Stimulated activated CD8-positive, alpha-beta memory T cell treated with anti-CD3 and anti-CD28 coated beads, Interleukin-4, amount 100 ng/mL, for 48 hours (primary cell): Measurements from ENCODE around the gene CUL1.
"Not testable (repeated sequence)": the region's sequence is repeated elsewhere in the genome, so short reads cannot be mapped to it uniquely, and the experiment has no call there.

Experiments used
- DNase-seq: peaks from one replicate; pipeline ENCODE4 v3.0.0-alpha.2; 2020

The CUL1 gene

DNA sequence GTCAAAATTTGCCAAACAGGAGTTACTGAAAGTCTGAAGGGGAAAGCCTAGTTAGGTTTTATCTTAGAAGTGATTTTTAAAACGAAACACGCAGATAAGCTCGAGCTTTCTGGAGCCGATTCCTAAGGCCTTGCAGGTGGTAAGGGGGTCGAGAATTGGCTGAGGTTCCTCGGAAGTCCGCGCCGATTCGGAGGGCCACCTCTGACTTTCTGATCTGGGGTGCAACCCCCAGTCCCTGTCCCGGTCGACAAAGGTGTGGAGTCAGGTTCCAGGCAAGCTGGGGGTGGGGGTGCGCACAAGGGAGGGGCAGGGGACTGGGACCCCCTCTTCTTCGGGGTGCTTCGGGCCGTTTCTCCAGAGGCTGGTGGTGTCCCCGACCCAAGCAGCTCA is 701 bp upstream of the CUL1 start:
- peak; percentile 62 for DNase-seq

DNA sequence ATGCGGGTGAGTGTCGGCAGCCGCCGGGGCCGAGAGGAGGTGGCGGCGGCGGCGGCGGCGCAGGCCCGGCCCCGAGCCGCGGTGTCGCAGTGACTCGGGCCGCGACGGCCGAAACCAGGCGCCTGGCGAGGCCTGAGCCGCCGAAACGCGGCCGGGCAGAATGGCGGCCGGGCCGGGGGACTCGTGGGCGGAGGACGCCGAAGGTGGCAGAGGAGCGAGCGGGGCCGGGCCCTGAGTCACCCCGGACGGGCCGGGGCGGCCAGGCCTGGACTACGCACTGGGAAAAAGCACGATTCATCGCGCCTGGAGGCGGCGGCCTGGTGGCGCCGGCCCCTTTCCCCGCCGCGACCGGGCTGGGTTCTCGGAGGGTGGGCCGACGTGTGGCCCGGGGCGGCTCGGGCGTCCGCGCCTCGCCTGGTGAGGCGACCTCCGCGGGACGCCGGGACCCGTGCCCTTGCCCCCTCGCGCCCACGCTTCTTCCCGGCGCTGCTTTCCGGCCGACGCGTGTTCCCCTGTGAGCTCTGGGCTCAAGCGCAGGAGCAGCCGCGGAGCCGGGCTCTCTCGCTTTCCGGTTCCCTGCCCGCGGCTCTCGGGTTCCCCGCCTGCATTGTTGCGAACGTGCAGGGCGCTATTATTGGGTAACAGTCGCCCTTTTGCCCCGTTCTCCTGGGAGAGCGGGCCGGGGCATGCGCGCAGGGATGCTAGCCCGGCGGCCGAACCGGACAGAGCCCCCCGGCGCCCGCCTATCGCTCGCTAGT is 500 bp downstream of the CUL1 start:
- DNase-seq: peak; percentile 70

DNA sequence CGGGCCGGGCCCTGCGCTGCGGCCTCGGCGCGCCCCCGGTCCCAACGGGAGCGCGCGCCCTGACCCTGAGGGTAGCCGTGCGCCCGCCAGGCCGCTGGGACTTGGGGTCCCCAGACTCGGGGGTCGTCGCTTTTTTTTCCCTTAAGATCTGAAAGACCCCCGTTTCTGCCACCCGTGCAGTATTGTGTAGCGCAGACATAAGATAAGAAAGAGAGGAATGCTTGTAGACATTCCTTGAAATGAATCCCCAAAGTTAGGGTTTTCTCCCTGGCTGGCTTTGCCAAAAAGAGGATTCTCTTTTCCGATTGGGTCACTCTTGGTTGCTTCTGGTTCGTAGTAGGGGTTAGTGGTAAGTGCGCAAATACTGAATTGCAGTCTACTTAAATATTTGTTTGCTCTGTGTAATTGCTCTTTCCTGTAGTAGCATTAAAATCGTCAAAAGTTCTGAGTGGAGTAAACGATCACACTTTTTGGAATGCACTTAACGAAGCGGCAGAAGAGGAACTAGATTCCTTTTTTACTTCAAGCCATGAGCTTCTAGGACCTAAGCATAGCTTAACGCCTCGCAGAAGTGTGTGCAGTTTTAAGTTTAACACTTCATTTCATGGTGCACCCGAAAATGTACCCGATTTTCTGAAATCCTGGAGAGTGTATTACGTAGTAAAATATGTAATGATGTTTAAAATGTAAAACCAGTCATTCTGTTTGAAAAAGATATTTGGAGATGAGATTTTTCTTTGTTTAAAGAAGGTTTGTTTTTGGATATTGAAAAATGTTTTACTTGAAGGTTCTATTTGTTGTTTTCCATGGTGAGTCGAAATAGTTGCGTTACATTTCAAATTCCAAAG is 1.3 kb downstream of the CUL1 start:
- DNase-seq: no peak

DNA sequence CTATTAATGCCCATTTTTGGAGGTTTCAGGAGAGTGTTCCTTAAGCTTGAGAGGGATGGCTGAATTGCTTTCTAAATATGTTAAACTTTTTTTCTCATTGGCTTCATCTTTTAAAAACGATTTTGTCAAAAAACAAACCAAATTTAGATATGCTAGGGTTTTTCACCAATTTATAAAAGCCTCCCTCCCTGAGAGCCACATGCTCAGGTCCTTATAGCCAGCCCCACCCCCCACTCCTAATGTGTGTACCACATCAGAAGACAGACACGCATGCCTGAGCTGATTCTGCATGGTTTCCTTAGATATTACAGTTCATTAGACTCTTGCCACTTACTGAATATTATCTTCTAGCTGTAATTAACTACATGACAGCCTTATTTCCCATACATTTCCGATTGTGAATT is 2.0 kb downstream of the CUL1 start:
- peak; percentile 62 for DNase-seq

DNA sequence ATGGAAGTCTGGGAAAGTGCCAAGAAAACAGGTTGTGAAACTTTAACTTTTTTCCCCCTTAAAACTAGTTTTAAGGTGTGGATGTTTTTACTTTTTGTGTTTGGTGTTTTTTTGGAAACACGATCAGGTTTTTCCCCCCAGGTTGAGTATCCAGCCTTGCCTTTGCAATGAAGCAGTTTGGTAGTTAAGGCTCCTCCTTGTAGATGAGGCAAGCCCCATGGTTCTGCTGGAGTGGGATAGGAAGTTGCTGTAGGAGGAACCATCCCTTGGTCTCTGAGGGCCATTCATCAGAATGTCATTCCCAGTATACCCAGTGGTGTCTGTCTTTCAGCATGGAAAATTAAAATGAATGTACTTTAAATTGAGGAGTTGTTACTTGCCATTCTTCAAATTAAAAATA is 2.7 kb downstream of the CUL1 start:
- no peak for DNase-seq

DNA sequence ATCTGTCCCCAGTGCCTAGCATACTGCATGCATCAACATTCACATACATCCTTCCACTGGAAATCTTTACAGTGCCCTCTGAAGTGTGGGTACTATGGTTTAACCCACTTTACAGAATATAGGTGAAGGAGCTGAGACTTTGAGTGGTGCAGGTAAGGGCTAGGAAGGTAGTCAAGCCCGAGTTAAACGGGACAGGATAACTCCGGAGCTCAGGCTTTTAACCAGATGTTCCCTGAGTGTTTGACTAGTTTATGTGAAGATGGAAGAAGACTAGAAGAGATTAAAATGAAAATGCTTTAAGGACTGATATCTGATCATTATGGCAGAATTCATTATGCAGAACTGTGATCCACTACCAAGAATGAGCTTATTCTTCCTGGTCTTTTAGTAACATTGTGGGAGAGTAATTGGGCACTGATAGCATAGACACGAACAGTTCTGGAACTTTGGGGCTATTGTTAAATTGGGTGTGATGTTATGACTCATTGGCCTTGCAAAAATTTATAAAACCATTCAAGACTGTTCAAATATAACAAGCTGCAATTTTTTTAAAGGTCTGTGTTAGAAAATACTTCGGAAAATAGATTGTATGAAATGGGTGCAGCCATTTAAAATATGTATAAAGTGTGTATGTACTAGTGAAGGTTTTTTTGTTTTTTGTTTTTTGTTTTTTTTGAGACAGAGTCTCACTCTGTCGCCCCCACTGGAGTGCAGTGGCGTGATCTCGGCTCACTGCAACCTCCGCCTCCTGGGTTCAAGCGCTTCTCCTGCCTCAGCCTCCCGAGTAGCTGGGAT is 4.4 kb downstream of the CUL1 start:
- no peak for DNase-seq

DNA sequence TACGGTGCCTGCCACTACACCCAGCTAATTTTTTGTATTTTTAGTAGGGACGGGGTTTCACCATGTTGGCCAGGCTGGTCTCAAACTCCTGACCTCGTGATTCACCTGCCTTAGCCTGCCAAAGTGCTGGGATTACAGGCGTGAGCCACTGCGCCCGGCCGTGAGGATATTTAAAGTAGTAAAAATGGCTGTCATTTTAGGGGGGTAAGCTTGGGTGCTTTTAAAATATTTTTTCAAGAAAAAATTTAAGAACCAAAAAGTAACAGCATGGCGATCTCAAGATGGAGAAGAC is 4.9 kb downstream of the CUL1 start:
- not testable (repeated sequence) for DNase-seq

DNA sequence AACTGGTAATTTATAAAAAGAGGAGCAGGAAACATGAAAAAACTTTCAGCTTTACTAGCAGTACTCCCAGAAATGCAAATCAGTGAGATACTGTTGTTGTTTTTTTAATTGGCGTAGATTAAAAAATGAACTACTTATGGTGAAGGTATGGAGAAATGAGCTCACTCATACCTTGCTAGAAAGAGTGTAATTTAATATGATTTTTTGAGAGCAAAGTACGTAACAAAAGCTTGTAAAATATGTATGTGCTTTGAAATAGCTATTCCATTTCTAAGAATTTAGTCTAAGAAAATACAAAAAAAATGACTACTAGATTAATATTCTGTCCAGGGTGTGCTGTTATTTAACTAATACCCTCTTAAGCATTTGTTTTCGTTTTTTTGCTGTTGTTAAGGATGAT is 5.5 kb downstream of the CUL1 start:
- no peak for DNase-seq

DNA sequence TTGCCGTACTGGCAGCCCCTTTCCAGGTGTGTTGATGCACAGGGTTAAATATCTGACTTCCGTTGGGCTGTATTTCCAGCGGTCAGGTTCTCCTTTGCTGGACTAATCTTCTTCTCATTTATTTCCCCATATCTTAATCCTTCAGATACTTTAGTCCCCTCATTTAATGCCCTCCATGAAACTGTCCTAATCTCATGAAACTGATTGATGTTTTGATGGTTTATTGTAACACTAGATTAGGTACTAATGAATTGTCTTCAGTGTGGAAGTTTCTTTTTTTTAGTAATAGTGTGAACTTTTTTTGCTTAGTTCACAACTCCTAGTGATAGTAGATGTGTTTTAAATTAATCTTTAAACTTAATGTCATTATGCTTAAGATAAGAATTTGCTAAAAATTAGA is 6.3 kb downstream of the CUL1 start:
- no peak for DNase-seq

DNA sequence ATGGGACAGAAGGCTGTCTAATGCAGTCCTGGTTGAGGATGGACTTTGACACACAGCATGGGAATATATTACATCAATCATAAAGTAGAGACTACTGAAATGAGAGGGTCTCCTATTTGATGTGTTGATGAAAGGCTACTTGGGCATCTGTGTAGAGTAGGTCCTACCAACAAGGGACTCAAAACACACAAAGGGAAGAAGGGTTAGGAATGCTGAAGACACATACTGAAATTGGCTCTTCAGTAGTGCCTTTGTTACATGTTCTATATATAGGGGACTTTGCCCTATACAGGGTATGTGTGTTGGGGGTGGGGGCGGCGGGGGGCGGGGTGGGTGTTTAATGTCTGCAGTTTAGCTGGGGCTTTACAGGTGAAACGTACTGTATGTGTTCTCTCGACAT is 7.7 kb downstream of the CUL1 start:
- DNase-seq: no peak

DNA sequence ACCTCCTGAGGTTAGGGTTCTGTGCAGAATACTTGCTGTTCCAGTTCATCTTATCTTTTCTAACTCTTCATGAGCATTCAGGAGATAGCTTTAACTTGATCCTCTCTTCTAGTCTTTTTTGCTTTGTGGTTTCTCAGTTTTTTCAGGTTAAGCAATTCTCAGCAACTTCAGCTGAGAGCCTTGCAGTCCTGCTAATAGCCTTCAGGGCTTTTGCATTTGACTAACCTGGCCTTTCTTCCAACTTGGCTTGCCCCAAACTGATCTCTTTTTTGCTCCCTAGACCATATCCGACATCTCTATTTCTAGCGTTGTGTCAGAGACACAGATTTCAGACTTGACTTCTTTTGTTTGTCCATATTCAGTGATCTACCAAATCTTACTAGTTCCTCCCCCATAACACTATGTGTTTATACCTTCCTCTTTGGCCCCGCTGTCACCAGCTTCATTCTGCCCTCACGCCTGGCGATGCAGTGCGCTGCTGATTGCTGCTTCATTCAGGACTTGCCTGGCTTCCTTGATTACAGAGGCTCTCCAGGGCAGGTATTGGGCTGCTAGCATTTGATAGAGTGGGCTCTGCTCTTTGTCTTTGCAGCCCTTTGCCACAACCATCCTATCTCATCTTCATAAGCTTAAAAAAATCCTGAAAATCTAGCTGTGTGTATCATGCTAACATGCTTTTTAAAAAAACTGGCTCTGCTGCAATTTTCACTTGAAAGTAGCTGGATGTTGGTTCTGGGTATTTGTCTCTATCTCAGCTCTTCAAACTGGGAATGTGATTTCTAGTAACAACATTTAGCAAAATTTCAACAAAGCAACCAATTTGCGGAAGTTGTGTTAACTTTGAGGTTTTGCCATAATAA is 9.6 kb downstream of the CUL1 start:
- no peak for DNase-seq

DNA sequence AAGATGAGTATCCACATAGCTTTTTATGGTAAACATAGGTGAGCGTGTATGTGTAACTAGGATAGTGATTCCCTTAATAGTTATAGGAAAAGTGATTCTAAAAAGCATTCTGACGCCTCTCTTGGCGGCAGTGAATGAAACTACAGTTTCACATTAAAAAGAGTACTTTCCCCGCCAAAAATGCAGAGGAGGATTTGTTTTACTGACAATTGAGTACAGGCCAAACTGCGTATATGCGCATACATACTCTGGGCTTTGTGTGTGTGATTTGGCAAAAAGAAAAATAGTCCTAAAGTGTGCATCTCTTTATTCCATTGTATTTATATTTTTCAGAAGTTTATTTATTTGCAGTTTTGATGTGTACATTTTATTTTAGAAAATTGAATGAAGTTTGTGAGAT is 10.3 kb downstream of the CUL1 start:
- no peak for DNase-seq

DNA sequence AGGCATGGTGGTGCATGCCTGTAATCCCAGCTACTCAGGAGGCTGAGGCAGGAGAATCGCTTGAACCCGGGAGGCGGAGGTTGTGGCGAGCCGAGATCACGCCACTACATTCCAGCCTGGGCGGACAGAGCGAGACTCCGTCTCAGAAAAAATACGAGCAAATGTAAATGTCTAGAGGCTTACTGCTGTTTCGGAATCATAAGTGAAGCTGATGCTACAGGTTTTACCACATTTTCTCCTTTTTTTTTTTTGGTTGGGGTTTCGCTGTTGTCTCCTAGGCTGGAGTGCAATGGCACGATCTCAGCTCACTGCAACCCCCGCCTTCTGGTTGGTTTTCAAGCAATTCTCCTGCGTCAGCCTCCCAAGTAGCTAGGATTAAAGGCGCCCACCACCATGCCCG is 11.7 kb downstream of the CUL1 start:
- not testable (repeated sequence) for DNase-seq

DNA sequence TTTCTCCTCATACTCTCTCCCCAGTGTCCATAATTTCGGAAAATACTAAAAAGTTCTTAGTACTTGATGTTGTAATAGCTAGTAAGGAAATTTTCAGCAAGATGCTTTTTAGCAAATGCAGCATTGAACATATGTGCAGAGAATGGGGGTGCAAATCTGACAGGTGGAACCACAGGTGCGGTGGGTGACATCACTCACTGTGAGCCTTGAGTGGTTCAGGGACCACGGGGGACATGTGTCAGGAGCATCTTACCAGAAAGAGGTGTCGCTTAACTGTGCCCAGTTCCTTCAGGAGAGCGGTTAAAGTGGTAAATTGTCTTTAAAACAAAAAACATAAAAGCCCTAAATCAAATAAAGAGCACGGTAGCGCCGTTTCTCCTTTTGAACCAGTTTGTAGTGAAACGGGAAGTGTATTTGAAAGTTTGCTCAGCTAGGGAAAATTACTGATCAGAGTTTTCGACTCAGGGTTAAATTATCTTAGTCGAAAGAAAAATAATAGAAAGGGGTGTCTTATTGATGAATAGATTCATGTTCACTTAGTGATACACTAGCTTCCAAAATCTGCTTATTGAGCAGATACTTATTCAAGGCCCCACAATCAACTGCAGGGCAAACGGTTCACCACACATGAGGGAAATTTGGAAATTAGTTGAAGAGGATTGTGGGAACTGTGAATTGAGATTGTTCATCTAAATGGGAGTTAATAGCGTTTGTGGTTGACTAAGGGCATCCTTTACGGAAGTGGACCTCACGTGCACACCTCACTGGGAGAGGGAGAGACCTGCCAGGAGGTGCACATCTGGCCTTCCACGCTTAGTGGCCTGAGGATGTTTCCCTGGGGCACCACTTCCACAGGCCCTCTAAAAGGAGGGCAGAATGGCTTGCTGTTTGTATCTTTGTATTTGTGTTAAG is 12.7 kb downstream of the CUL1 start:
- no peak for DNase-seq

DNA sequence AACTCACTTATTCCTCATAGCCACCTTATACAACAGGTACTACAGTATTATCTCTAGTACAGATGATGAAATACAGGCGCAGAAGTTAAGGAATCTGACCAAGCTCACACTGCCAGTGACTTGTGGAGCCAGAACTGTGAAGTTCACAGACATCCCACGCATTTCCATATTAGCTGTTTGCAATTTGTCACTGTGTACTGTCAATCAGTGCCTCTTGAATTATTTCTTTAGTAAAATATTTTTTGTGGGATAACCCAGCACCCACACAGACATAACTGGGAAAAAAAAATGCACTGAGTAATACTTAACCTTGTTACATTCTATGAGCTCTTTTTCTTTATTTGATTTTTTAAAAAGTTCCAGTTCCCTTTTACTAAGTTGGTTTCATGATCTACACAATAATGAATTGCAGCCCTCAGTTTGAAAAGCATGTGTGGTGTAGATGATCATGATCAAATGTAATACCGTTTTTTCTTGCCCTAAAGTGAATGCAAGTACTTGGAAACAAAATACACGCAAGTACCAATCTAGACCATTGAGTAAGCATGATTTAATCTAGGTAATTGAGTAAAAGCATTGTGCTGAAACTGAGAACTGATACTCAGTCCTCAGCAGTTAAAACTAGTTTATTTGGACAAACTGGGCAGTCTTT is 14.1 kb downstream of the CUL1 start:
- DNase-seq: no peak

DNA sequence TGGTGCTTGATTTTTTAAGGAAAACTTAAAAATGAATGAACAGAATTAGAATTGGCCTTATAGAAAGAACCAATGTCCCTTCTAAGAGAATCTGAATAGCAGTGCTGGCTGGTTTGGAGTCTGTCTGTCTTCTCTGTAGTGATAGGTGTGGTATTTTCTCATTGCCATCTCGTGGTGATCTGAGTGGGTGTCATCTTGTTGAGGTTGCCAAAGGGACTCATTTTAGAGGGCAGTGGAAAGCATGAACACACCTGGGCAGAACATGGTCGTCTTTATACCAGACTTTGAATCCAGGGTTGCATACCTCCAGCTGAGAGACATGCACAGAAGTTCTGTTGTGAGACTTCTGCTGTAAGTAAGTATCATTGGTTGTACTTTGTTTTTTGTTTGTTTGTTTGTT is 15.8 kb downstream of the CUL1 start:
- DNase-seq: no peak

DNA sequence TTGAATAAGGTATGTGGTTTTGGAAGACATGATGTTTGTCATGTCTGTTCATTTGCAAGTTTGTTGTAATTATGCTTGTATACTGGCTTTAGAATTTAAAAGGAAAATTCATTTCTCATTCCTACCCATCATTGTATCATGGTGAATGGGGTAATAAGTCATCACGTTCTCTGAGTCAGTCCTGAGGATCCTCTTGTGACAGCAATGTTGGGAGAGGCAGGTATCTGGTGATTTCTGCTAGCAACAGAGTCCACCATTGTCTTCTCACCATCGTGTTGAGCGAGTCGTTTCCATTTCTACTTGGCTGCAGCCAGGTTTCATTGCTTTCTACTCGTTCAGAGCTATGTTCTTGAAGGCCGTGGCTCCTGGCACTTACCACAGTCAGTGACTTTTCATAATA is 16.3 kb downstream of the CUL1 start:
- DNase-seq: no peak

DNA sequence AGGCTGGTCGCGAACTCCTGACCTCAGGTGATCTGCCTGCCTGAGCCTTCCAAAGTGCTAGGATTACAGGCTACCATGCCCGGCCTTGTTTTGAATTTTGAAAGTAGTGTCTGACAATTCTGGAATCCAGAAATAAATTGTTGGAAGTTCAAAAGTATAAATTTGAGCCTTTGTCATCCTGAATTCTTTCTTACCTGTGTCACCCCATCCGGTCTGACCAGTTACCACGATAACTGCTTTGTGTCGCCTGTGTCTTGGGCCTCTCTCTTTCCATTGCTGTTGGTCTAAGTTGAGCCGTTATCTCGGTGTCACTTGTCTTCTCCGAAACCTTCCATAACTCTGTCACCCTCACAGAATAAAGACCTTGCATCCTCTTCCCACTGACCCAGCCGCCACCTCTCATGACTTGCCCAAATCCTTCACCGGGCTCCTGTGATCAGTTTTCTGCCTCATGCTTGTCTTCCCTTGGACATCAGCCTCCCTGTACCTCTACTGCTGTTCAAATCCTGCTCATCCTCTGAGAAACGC is 18.6 kb downstream of the CUL1 start:
- no peak for DNase-seq

DNA sequence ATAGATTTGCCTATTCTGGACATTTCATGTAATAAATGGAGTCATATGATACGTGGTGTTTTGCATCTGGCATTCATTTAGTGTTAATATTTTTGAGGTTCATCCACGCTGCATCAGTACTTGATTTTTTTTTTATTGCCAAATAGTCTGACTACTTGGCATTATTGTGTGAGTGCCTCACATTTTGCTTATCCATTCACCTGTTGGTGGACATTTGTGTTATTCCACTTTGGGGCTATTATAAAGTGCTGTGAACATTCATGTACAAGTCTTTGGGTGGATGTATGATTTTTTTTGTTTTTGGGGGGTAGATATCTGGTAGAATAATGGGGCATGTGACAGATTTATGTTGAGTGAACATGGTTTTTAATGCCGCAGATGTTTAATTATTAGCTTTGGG is 19.7 kb downstream of the CUL1 start:
- no peak for DNase-seq

DNA sequence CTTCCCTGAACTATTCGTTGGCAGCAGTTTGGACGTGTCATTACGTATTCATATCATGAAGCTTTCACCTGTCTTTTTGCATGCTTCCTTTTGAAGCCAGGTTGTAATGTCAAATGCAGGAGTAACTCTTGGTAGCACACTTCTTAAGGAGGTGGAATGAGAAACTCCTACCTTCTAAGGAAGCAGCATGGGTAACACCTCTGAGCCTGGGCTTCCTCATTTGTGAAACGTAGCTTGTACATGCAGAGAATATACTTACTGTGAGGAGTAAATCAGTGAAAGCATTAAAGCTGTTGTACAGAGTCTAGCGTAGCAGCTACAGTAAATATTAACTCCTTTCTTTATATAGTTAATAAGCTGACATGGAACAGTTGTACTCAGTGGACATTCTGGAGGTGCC is 21.1 kb downstream of the CUL1 start:
- no peak for DNase-seq

DNA sequence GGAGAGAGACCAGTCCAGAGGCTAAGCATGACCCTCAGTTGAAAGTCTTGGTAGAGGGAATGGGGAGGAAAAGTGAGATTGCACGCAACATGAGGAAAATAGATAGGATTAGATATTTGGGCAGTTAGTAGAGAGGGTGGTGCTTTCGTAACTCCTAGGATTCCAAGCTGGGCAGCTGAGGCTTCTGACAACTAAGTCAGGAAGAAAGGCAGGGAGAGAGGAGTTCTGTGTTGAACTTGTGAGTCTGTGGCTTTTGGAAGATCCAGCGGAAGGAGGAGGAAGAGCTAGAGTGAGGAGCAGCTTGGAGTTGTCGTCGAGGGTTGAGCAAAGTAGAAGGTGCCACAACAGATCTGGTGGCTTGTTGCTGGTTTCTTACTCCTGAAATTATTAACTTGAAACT is 21.8 kb downstream of the CUL1 start:
- DNase-seq: no peak
